Duodenal mucosa (tissue), 2 donors: Measurements from ENCODE around the gene XPO6.

ENCODE experiments used
- H3K27ac ChIP-seq: one replicate; pipeline ENCODE4 v1.7.0; 2013; ENCODE audit warnings: low read depth, low read length
- H3K27me3 ChIP-seq, 2 donors: one replicate each; pipeline ENCODE4 v1.7.0; 2013; ENCODE audit warnings: low read length in 2 of 2, control low read depth in 1 of 2; ENCODE audit not compliant: insufficient read depth in 2 of 2, control insufficient read depth in 1 of 2
- H3K36me3 ChIP-seq, 2 donors: one replicate each; pipeline ENCODE4 v1.7.0; 2013; ENCODE audit warnings: low read length in 2 of 2, control low read depth in 1 of 2; ENCODE audit not compliant: insufficient read depth in 2 of 2, control insufficient read depth in 1 of 2
- H3K4me1 ChIP-seq, 2 donors: one replicate each; pipeline ENCODE4 v1.7.0; 2013; ENCODE audit warnings: low read length in 2 of 2, control low read depth in 1 of 2; ENCODE audit not compliant: insufficient read depth in 2 of 2, control insufficient read depth in 1 of 2
- H3K4me3 ChIP-seq, 2 donors: one replicate each; pipeline ENCODE4 v1.7.0; 2013; ENCODE audit warnings: low read length in 2 of 2, low read depth in 1 of 2
- H3K9ac ChIP-seq, 2 donors: one replicate each; pipeline ENCODE4 v1.7.0; 2013; ENCODE audit warnings: low read length in 2 of 2, low read depth in 1 of 2
- H3K9me3 ChIP-seq, 2 donors: one replicate each; pipeline ENCODE4 v1.7.0; 2013; ENCODE audit warnings: low read length in 2 of 2, control low read depth in 1 of 2; ENCODE audit not compliant: control insufficient read depth in 1 of 2

The XPO6 gene, protein sequence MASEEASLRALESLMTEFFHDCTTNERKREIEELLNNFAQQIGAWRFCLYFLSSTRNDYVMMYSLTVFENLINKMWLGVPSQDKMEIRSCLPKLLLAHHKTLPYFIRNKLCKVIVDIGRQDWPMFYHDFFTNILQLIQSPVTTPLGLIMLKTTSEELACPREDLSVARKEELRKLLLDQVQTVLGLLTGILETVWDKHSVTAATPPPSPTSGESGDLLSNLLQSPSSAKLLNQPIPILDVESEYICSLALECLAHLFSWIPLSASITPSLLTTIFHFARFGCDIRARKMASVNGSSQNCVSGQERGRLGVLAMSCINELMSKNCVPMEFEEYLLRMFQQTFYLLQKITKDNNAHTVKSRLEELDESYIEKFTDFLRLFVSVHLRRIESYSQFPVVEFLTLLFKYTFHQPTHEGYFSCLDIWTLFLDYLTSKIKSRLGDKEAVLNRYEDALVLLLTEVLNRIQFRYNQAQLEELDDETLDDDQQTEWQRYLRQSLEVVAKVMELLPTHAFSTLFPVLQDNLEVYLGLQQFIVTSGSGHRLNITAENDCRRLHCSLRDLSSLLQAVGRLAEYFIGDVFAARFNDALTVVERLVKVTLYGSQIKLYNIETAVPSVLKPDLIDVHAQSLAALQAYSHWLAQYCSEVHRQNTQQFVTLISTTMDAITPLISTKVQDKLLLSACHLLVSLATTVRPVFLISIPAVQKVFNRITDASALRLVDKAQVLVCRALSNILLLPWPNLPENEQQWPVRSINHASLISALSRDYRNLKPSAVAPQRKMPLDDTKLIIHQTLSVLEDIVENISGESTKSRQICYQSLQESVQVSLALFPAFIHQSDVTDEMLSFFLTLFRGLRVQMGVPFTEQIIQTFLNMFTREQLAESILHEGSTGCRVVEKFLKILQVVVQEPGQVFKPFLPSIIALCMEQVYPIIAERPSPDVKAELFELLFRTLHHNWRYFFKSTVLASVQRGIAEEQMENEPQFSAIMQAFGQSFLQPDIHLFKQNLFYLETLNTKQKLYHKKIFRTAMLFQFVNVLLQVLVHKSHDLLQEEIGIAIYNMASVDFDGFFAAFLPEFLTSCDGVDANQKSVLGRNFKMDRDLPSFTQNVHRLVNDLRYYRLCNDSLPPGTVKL

DNA sequence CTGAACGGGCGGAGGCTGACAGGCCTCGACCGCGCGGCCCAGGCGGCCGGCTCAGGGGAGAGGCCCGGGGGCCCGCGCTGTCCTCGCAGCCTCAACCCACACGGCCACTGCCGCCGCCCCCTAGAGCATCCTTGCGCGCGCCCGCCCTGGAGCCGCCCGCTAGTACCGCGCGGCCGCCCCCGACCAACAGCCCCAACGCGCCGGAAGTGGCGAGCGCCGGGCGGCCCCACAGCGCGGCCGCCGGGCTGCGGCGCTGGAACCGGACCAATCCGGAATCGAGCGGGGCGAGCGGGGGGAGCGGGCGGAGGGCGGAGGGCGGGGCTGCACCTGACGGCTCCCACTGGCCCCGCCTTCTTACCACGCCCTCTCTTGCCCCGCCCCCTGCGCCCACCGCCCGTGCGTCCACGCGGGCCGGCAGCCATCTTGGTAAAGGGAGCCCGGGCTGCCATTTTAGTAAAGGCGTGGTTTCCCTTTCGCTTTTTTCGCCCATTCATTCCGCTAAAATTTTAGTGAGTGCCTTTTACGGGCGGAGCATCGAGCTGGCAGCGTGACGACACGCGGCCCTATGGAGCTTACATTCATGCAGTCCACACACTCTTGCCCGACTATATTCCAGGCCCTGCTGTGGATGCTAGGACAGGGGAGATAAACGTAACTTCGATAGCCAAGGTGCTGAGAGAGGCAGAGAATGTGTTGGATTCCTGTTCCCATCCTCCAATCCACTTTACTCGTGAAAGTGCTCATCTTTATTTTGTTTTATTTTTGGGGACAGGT, at the start of gene XPO6:
Gene XPO6 (minus strand): TSS at position 208 of the 774 bp plus-strand sequence. CDS start 597 bp downstream, outside the sequence.
- H3K36me3 ChIP-seq: peaks cover 5 to 10% of the 10 kb centered on the region in 2 donors
- no peaks in the 10 kb centered on the region for H3K9me3 ChIP-seq
- no peaks in the 10 kb centered on the region for H3K27me3 ChIP-seq
- peak within 1 kb of the TSS; percentile 62 for H3K27ac ChIP-seq
- H3K9ac ChIP-seq: peak within 1 kb of the TSS; percentile 40 to 67
- H3K4me1 ChIP-seq: peaks cover 11 to 16% of the 10 kb centered on the region in 2 donors
- peak within 1 kb of the TSS; percentile 81 to 85 for H3K4me3 ChIP-seq

DNA sequence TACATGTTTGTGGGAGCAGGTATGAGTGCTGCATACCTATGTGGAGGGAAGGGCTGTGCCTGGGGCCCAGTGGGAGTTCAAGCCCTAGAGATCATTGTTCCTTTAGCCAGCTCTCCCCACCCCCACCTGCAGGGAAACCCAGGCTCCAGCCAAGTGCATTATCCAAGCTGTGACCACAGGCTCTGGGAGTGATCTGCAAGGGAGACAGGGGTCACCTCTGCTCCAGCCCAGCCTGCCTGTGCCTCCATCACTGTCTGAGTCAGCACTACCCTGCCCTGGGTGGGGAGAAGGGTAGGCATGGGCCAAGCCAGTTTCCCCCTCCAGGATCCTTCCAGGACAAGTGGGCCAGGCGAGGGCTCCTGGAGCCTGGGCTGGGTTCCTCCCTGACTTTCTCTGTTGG, 48.4 kb upstream of the XPO6 start:
- peaks cover 0 to 4% of the 10 kb centered on the region in 2 donors for H3K4me1 ChIP-seq
- H3K27me3 ChIP-seq: peaks cover 0 to 13% of the 10 kb centered on the region in 2 donors
- no peak overlapping the region for H3K27ac ChIP-seq
- no peak overlapping the region for H3K4me3 ChIP-seq
- H3K9ac ChIP-seq: no peak overlapping the region
- H3K9me3 ChIP-seq: no peaks in the 10 kb centered on the region
- H3K36me3 ChIP-seq: no peaks in the 10 kb centered on the region

DNA sequence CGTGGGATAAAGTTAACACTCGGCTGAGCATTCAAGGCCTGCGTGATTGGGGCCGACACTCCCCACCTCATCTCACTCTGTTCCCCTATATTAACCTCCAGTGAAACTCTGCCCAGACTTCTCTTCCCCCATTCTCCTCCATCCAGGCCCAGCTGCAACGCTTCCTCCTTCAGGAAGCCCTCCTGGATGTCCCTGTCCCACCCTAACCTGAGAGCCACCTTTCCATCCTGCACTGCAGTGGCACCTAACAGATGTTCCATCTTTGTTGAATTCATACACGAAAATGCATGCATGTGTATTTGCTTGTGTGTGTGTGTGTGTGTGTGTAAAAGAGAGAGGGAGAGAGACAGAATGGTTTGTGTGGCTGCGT, 48.0 kb upstream of the XPO6 start:
- no peak overlapping the region for H3K27ac ChIP-seq
- no peak overlapping the region for H3K4me3 ChIP-seq

DNA sequence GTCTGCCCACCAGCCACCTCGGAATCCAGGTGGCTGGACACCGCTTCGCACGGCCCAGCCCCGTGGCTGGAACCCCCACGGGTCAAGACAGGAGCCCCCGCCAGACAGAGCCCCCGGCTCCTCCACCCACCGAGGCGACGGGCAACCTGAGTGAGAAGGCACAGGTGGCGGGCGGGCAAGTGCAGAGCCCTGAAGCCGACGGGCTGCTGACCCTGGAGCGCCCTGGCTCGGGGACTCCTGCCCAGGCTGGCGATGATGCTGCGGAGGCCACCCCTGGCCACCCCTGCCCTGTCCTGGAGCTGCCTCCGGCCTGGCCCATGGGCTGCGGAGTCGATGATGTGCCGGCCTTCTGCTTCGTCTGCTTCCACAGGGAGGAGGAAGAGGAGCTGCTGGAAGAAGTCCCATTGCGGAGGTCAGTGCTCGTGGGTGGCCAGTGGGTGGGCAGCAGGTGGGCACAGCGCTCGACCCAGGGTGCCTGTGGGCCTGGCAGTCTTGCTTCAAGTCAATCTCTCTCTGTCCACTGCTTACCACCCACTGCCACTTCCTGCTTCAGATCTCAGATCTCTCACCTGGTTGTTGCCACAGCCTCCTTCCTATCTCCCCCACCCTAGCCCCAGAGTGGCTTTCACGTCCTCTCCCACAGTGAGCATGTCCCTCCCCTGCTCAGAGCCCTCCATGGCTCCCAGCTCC, 47.5 kb upstream of the XPO6 start:
- H3K9me3 ChIP-seq: no peaks in the 10 kb centered on the region
- H3K4me1 ChIP-seq: peaks cover 0 to 4% of the 10 kb centered on the region in 2 donors
- H3K36me3 ChIP-seq: no peaks in the 10 kb centered on the region
- H3K9ac ChIP-seq: no peak overlapping the region
- no peak overlapping the region for H3K27ac ChIP-seq
- peaks cover 0 to 13% of the 10 kb centered on the region in 2 donors for H3K27me3 ChIP-seq
- H3K4me3 ChIP-seq: no peak overlapping the region

More for the DNA sequence above, 48.0 kb upstream of the XPO6 start:
- H3K9ac ChIP-seq: no peak overlapping the region
- peaks cover 0 to 4% of the 10 kb centered on the region in 2 donors for H3K4me1 ChIP-seq
- no peaks in the 10 kb centered on the region for H3K9me3 ChIP-seq
- peaks cover 0 to 13% of the 10 kb centered on the region in 2 donors for H3K27me3 ChIP-seq
- H3K36me3 ChIP-seq: no peaks in the 10 kb centered on the region

DNA sequence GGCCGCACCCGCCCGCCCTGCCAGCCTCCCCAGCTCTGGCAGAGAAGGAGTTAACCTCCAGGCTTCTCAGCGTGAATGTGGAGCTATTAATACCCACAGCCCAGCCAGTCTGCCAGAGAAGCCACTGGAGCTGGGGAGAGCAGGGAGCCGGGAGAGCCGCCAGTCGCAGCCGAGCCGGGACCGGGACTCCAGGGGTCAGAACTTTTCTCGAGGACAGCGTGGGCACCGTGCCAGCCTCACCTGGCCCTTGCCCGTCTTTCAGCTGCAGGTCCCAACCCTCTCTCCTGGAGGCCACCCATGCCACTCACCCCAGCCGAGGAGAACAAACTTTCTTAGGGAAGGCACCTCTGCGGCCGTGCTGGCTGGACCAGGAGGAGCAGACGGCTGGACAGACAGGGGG, 46.8 kb upstream of the XPO6 start:
- Histone ChIP-seq H3K27ac (no peak overlapping the region), H3K9ac (no peak overlapping the region), H3K27me3 (peaks cover 0 to 13% of the 10 kb centered on the region in 2 donors), H3K9me3 (no peaks in the 10 kb centered on the region), H3K36me3 (no peaks in the 10 kb centered on the region), H3K4me1 (peaks cover 0 to 4% of the 10 kb centered on the region in 2 donors), H3K4me3 (no peak overlapping the region)

DNA sequence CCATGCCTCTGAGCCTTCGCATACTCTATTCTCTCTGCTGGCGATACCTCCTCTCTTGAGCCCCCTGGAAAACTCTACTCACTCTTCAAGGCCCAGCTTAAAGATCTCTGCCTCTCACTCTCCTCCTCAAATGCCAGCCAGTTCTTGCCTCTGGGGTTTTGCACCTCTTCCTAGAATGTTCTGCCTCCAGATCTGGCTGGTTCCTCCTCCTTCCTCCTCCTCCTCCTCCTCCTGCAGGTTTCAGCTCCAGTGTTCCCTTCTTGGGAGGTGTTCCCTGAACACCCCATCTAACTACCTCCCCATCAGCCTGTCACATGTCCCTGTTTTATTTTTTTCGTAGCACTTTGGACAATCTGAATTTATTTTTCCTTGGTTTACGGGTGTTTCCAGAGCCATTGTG, 45.5 kb upstream of the XPO6 start:
- Histone ChIP-seq H3K9ac (no peak overlapping the region), H3K27ac (no peak overlapping the region), H3K9me3 (no peaks in the 10 kb centered on the region), H3K36me3 (no peaks in the 10 kb centered on the region), H3K27me3 (peaks cover 0 to 13% of the 10 kb centered on the region in 2 donors), H3K4me1 (peaks cover 0 to 4% of the 10 kb centered on the region in 2 donors), H3K4me3 (no peak overlapping the region)

DNA sequence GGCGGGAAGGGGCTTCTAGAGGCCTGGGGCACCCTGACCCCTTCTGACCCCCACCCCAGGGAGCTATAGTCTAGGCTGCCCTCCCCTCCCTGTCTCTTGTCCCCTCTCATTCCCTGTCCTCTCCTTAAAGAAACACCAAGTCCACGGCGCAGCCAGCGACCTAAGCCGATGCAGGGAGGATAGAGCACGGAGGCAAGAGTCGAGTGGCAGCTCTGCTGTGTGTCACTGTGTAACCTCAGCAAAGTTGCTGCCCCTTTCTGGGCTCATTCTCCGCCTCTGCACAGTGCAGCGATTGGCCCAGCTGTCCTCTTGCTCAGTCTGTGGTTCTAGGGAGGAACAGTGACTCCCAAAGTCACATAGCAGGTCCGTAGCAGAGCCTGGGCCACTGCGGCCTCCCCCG, 44.1 kb upstream of the XPO6 start:
- H3K9me3 ChIP-seq: no peaks in the 10 kb centered on the region
- H3K4me3 ChIP-seq: no peak overlapping the region
- H3K36me3 ChIP-seq: no peaks in the 10 kb centered on the region
- peaks cover 0 to 13% of the 10 kb centered on the region in 2 donors for H3K27me3 ChIP-seq
- H3K27ac ChIP-seq: no peak overlapping the region
- no peak overlapping the region for H3K9ac ChIP-seq
- H3K4me1 ChIP-seq: peaks cover 0 to 4% of the 10 kb centered on the region in 2 donors

DNA sequence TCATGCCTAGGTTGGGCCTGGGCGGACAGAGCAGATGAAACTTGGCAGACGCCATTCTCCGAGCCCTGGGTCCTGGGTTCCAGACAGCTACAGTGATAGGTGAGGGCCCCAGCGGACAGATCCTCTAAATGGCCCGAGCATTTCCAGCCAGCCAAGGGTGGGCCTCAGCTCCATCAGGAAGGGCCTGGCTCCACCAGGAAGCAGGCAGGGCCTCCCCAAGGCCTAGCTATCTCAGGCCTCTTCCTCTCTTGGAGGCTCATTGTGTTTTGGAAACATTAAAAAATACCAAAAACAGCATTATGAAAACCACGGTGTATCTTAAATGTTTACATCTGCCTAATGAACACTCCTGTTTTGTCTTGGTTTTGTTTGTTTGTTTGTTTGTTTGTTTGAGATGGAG, 42.4 kb upstream of the XPO6 start:
- Histone ChIP-seq H3K4me1 (peaks cover 0 to 4% of the 10 kb centered on the region in 2 donors), H3K4me3 (no peak overlapping the region), H3K36me3 (no peaks in the 10 kb centered on the region), H3K9me3 (no peaks in the 10 kb centered on the region), H3K27ac (no peak overlapping the region), H3K9ac (no peak overlapping the region), H3K27me3 (peaks cover 0 to 9% of the 10 kb centered on the region in 2 donors)

DNA sequence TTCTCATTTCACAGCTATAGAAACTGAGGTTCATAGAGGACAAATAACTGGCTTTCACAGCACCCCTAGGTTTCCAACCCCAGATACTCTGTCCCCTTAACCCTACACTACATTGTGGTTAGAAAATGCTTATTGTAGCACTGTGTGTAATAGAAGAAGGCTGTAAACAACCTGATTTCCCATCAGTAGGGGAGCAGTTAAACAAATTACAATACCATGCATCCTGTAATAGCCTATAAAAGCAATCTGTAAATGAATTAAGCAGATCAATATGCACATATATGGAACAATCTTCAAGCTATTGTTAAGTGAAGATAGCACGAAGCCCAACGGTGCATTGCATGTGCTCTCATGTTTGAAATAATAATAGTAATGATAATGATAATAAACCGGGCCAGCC, 39.2 kb upstream of the XPO6 start:
- no peak overlapping the region for H3K9ac ChIP-seq
- no peaks in the 10 kb centered on the region for H3K27me3 ChIP-seq
- H3K36me3 ChIP-seq: no peaks in the 10 kb centered on the region
- H3K4me3 ChIP-seq: no peak overlapping the region
- no peaks in the 10 kb centered on the region for H3K4me1 ChIP-seq
- H3K9me3 ChIP-seq: no peaks in the 10 kb centered on the region
- no peak overlapping the region for H3K27ac ChIP-seq
